GM03348 (cell line): ENCODE measurements around the gene PANK4.

ENCODE experiments used
- DNase-seq: peaks from one replicate; pipeline ENCODE4 v3.0.0; 2012; ENCODE audit warnings: low spot score

The PANK4 gene

DNA sequence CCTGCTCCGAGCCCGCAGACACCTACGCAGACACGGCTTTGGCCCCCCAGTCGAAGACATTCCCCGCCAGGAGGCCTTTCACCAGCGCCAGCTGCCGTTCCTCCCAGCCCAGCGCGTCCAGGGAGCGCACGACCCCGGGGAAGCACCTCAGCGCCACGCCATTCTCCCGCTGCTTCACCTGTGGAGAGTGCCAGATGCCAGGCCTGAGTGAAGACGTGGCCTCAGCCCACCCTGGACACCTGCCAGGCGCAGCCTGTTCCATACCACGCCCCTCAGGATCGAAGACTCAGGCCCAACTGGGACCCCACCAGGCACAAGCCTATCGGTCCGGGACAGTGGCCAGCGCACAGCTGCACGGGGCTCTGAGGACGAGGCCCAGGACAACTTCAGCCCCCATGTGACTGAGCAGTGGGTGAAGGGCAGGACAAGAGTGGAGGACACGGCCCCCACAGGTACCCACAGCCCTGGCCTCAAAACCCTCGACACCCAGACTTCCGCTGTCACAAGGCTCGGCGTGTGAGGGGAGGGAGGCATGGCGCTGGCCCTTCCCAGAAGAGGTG lies 13.5 kb downstream of the PANK4 start:
- no peak for DNase-seq

GRCh38 chr1:2510366-2511155 lies 15.8 kb downstream of the PANK4 start:
- DNase-seq = no peak

DNA sequence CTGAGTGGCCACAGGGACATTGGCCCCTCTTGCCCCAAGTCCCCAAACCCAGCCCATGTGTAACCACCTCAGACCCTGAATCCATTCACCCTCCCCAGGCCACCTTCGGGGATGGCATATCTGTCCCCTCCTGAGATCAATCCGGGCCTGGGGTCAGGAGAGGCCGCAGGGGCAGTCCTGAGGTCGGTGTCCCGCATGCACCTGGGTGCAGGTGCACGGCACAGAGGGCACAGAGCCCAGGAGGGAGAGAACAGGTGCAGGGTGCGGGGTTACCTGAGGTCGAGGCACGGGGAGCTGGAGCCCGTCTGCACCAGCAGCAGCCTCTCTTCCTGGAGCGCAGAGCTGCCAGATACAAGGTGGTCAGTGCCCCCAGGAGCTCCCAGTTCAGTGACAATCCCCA lies 16.8 kb downstream of the PANK4 start:
- no peak for DNase-seq

DNA sequence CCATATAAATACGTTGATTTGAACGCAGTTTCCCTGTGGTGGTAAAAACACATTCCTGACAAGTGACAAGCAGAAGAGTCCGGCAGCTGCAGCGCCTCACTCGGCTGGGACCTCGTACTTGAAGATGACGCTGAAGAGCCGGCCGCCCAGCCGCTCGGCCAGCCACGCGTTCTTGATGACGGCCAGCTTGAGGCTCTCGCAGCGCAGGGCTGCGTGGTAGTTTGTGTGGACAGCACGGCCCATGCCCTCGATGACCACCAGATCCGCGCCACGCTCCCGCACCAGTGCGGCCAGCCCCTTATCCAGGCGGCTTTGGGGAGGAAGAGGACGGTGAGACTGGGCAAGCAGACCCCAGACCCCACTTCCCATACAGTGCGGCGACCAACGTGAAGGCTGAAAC lies 17.6 kb downstream of the PANK4 start:
- no peak for DNase-seq

DNA sequence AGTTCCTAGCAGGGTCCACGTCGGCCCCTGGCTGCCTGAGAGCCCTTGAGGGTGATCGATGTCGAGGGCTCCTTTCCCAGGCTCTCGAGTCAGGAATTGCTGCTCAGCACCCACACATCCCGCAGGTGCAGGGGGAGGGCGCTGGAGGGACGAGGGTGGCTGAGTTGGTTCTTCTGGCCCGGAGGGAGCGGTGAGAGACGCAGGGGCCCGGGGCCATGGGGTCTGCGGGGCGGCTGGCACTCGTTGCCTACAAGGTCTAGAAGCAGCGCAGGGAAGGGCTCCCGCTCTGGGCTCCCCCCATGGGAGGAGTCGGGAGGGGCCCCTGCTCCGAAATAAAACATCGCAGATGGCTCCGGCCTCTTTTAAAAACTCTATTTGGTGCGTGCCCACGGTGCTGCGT lies 18.2 kb downstream of the PANK4 start:
- no peak for DNase-seq

- no peak for DNase-seq
These were observed 18.6 kb downstream of the PANK4 start for GRCh38 chr1:2507744-2508155.

GRCh38 chr1:2506901-2507565 lies 19.4 kb downstream of the PANK4 start:
- DNase-seq = no peak

GRCh38 chr1:2506007-2506860 lies 20.2 kb downstream of the PANK4 start:
- no peak for DNase-seq

GRCh38 chr1:2505461-2505994 lies 20.9 kb downstream of the PANK4 start:
- DNase-seq = no peak

- DNase-seq = peak; percentile 43
These were observed 21.5 kb downstream of the PANK4 start for GRCh38 chr1:2504949-2505272.

- DNase-seq = peak; percentile 45
These were observed 22.0 kb downstream of the PANK4 start for GRCh38 chr1:2504225-2504948.

- no peak for DNase-seq
These were observed 22.7 kb downstream of the PANK4 start for GRCh38 chr1:2503554-2504224.

DNA sequence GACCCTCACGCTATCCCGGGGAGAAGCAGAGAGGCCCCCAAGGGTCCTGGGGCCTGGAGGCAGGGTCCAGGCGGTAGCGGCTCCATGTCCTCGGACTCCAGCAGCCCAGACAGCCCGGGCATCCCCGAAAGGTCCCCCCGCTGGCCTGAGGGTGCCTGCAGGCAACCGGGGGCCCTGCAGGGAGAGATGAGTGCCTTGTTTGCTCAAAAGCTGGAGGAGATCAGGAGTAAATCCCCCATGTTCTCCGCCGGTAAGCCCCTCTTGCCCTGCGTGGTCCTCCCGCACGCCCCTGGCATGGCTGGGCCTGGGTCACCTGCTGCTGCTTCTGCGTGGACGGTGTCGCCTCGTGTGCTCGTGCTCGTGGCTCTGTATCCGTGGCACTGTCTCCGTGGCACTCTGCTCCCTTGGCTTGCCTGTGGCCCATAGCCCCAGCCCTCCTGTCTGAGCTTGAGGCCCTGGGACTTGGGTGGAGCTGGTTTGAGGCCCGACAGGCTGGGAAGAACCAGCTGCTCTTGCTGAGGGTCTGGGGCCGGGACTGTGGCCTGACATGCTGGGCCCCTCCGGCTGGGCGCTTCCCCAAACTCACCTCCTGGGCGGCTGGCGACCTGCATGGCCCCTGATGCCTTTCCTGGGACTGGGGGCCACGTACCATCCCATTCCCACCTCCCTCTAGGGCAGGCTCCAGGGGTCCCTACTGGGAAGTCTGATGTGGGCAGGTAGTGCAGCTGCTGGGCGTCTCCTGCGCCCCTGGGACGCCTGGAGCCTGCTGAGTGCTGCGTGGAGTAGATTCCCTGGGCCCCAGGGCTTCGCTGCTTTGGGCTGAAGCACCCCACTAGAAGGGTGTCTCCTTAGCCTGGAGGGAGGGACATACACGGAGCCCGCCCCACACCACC lies 23.5 kb downstream of the PANK4 start:
- DNase-seq = no peak

DNA sequence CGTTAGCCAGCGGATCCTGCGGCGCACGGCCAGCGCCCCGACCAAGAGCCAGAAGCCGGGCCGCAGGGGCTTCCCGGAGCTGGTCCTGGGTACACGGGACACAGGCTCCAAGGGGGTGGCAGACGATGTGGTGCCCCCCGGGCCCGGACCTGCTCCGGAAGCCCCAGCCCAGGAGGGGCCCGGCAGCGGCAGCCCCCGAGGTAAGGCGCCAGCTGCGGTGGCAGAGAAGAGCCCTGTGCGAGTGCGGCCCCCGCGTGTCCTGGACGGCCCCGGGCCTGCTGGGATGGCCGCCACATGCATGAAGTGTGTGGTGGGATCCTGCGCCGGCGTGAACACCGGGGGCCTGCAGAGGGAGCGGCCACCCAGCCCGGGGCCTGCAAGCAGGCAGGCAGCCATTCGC lies 24.2 kb downstream of the PANK4 start:
- DNase-seq = no peak

GRCh38 chr1:2501820-2502119 lies 24.6 kb downstream of the PANK4 start:
- no peak for DNase-seq

DNA sequence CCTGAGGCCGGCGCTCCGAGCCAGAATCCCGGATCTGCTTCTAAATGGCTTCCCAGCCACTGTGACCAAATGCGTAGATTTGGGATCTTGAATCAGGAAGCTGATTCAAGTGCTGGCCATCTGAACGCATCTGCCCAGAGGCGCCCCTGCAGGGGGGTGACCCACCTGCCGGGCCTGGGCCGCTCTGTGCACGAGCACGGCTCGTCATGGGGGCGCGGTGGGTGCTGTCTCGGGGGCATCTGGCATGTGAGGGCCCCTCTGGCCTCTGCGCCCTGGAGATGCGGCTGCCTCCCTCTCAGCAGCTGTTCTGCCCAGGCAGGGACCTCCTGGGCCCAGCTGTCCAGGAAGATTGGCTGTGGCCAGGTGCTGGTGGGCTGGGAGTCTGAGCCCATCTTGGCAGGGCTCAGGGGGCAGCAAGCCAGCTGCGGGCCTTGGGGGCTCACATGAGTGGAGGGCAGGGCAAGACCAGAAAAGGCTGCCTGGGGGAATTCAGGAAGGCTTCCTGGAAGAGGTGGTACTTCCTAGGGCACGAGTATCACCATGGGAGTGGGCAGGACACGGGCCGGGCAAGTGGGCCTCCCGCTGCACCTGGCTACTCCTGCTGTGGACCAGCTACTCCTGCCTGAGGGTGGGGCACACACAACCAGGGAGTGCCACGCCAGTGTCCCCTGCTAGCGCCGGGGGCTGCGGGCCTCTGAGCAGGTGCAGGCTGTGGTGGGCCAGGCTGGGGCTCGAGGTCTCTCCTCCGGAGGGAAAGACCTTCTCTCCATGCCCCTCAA lies 25.2 kb downstream of the PANK4 start:
- no peak for DNase-seq

DNA sequence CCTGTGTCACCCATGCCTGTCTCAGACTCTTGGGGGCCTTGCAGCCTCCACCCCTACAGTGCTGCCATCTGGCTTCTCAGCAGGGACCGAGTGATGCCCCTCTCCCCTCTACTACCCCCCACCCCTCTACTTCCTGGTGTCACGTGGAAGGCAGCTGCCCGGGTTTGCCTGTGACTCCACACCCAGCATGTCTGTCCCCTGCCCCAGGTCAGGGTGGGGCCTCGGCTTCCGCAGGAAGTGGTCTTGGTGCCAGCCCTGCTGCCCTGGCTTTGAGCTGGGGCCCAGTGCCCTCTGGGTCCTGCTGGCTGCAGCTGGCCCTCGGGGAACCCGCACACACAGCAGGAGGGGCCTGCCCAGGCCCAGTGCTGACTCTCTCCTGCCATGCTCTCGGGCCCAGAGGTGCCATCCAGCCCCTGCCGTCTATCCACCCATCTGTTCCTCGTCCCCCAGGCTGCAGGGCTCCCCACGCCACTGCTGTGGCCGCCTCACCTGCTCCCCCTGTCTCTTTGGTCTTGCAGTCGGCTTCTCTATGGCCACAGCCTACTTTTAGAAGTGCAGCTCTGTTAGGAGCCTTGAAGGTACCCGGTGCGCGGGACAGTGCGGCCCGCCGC lies 26.3 kb downstream of the PANK4 start:
- no peak for DNase-seq

- DNase-seq = no peak
These were observed 27.1 kb downstream of the PANK4 start for GRCh38 chr1:2499260-2499659.

DNA sequence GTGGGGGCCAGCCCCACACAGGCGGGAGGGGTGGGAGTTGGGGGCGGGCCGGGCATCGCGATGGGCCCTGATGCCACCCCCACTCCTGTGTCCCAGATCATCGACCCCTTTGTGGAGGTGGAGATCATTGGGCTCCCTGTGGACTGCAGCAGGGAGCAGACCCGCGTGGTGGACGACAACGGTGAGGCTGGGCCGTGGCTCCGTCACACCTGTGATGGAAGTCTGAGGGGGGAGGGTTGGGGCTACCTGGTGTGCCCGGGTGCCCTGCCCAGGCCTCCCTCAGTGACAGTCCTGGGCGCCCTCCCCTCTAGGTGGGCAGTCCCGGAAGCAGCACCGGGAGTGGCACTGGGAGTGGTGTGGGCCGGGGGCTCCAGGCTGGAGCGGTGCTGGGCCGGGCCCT lies 27.7 kb downstream of the PANK4 start:
- DNase-seq = no peak
